ENCODE data around the gene LARGE1. TPM values are rescaled to one million over a fixed set of nuclear protein-coding genes. Genes with fewer than 3 reads are reported as not detected.

LARGE1 gene
- total RNA-seq, 1 experiment from 2014 or later: 5.8 TPM

GRCh38 chr22:33553493-33553892, 366.8 kb downstream of the LARGE1 start:
- H3K36me3 Mint-ChIP-seq (ENCODE audit: insufficient read depth, unreplicated experiment): no peaks in the 10 kb centered on the region
- DNase-seq: no peak
- H3K4me3 Mint-ChIP-seq (ENCODE audit: unreplicated experiment): no peak overlapping the region
- BruUV-seq (replicated peaks): no TSS peak
- H3K27ac Mint-ChIP-seq (ENCODE audit: unreplicated experiment): no peak overlapping the region
- H3K4me1 Mint-ChIP-seq (ENCODE audit: low read depth, unreplicated experiment): peaks cover 12% of the 10 kb centered on the region
- H3K4me3 ChIP-seq (ENCODE audit: low read depth, low read length): no peak overlapping the region
- TF ChIP-seq CTCF (IDR thresholded peaks at IDR 0.05; ENCODE audit: insufficient read depth in 1 of 2, low read depth in 1 of 2, low read length in 1 of 2, severe bottlenecking in 1 of 2, unreplicated experiment in 1 of 2): no peak
- H3K27me3 Mint-ChIP-seq (ENCODE audit: insufficient read depth, unreplicated experiment): no peaks in the 10 kb centered on the region
- no peaks in the 10 kb centered on the region for H3K36me3 ChIP-seq (ENCODE audit: control insufficient read depth, insufficient read depth, low read length)
- intact Hi-C loops (cut with micrococcal nuclease; ENCODE audit: unreplicated experiment): no loop called here
- H3K9me3 ChIP-seq: no peaks in the 10 kb centered on the region
- peaks cover 10% of the 10 kb centered on the region; the same call in 1 of the 2 replicates for H3K4me1 ChIP-seq
- CTCF ChIA-PET: no interaction called here
- POLR2A ChIA-PET: interaction anchor here (0.7 kb wide), 1 partner anchor 48 kb away, joined by 4 read pairs; no protein-coding TSS in a partner anchor
- no peaks in the 10 kb centered on the region for H3K9me3 Mint-ChIP-seq (ENCODE audit: unreplicated experiment)
- H3K27me3 ChIP-seq (replicated peaks; ENCODE audit: control insufficient read depth, insufficient read depth, low read length): no peaks in the 10 kb centered on the region

GRCh38 chr22:33544707-33545106, 375.6 kb downstream of the LARGE1 start:
- Histone ChIP-seq H3K36me3 (ENCODE audit: control insufficient read depth, insufficient read depth, low read length) (no peaks in the 10 kb centered on the region), H3K9me3 (no peaks in the 10 kb centered on the region), H3K27me3 (replicated peaks; ENCODE audit: control insufficient read depth, insufficient read depth, low read length) (no peaks in the 10 kb centered on the region), H3K4me1 (peaks cover 32% of the 10 kb centered on the region), H3K4me3 (ENCODE audit: low read depth, low read length) (no peak overlapping the region)
- Mint-ChIP-seq H3K27ac (ENCODE audit: unreplicated experiment) (peak overlapping the region; percentile 1), H3K9me3 (ENCODE audit: unreplicated experiment) (no peaks in the 10 kb centered on the region), H3K4me3 (ENCODE audit: unreplicated experiment) (no peak overlapping the region), H3K36me3 (ENCODE audit: insufficient read depth, unreplicated experiment) (no peaks in the 10 kb centered on the region), H3K27me3 (ENCODE audit: insufficient read depth, unreplicated experiment) (no peaks in the 10 kb centered on the region), H3K4me1 (ENCODE audit: low read depth, unreplicated experiment) (peaks cover 9% of the 10 kb centered on the region)
- no peak for DNase-seq
- ChIA-PET POLR2A (no interaction called here), CTCF (no interaction called here)
- TF ChIP-seq CTCF (IDR thresholded peaks at IDR 0.05; ENCODE audit: insufficient read depth in 1 of 2, low read depth in 1 of 2, low read length in 1 of 2, severe bottlenecking in 1 of 2, unreplicated experiment in 1 of 2): no peak
- intact Hi-C loops (cut with micrococcal nuclease; ENCODE audit: unreplicated experiment): no loop called here
- no TSS peak for BruUV-seq (replicated peaks)

- Histone ChIP-seq H3K27me3 (replicated peaks; ENCODE audit: control insufficient read depth, insufficient read depth, low read length) (no peaks in the 10 kb centered on the region), H3K4me3 (ENCODE audit: low read depth, low read length) (no peak overlapping the region), H3K4me1 (peaks cover 51% of the 10 kb centered on the region), H3K36me3 (ENCODE audit: control insufficient read depth, insufficient read depth, low read length) (no peaks in the 10 kb centered on the region), H3K9me3 (no peaks in the 10 kb centered on the region)
- no TSS peak for BruUV-seq (replicated peaks)
- POLR2A ChIA-PET: no interaction called here
- DNase-seq: peak in 1 of 2 experiments; percentile 16
- peaks cover 16% of the 10 kb centered on the region for H3K4me1 Mint-ChIP-seq (ENCODE audit: low read depth, unreplicated experiment)
- CTCF ChIA-PET: interaction anchor here (0.6 kb wide), 1 partner anchor 13 kb away, joined by 6 read pairs; no protein-coding TSS in a partner anchor
- TF ChIP-seq CTCF (IDR thresholded peaks at IDR 0.05; ENCODE audit: insufficient read depth in 1 of 2, low read depth in 1 of 2, low read length in 1 of 2, severe bottlenecking in 1 of 2, unreplicated experiment in 1 of 2): no peak
- H3K9me3 Mint-ChIP-seq (ENCODE audit: unreplicated experiment): no peaks in the 10 kb centered on the region
- H3K36me3 Mint-ChIP-seq (ENCODE audit: insufficient read depth, unreplicated experiment): no peaks in the 10 kb centered on the region
- H3K27ac Mint-ChIP-seq (ENCODE audit: unreplicated experiment): peak overlapping the region; percentile 29
- no peak overlapping the region for H3K4me3 Mint-ChIP-seq (ENCODE audit: unreplicated experiment)
- H3K27me3 Mint-ChIP-seq (ENCODE audit: insufficient read depth, unreplicated experiment): no peaks in the 10 kb centered on the region
- intact Hi-C loops (cut with micrococcal nuclease; ENCODE audit: unreplicated experiment): no loop called here
These were observed 377.6 kb downstream of the LARGE1 start for GRCh38 chr22:33542722-33543121.
